MM.1S (cell line): ENCODE results near the gene SYNDIG1.

Experiments used
- DNase-seq: peaks from one replicate; pipeline ENCODE4 v3.0.0-alpha.2; 2015
- H2AFZ ChIP-seq: fragments of 300-600 bp; sonication (generic); 2 replicates; pipeline ENCODE4 v1.6.0; 2016; ENCODE audit warnings: antibody characterized with exemption, low read length
- H3F3A ChIP-seq: fragments of 300-600 bp; sonication (generic); 2 replicates; pipeline ENCODE4 v1.6.1; 2016; ENCODE audit warnings: mild to moderate bottlenecking, antibody characterized with exemption, low read length, moderate library complexity, mixed read lengths; ENCODE audit not compliant: insufficient read depth
- H3K27ac ChIP-seq: fragments of 300-600 bp; sonication (generic); 2 replicates; pipeline ENCODE4 v1.5.1; 2016; ENCODE audit warnings: mild to moderate bottlenecking, low read length
- H3K27me3 ChIP-seq: fragments of 300-600 bp; sonication (generic); replicated peaks from 2 replicates; pipeline ENCODE4 v1.6.0; 2016; ENCODE audit warnings: low read length; ENCODE audit not compliant: insufficient read depth
- H3K36me3 ChIP-seq: fragments of 300-600 bp; sonication (generic); replicated peaks from 2 replicates; pipeline ENCODE4 v1.6.1; 2016; ENCODE audit warnings: mild to moderate bottlenecking, low read length, mixed read lengths; ENCODE audit not compliant: insufficient read depth
- H3K4me1 ChIP-seq: fragments of 300-600 bp; sonication (generic); 2 replicates; pipeline ENCODE4 v1.6.1; 2016; ENCODE audit warnings: low read length, mixed read lengths
- H3K4me2 ChIP-seq: fragments of 300-600 bp; sonication (generic); 2 replicates; pipeline ENCODE4 v1.6.0; 2016; ENCODE audit warnings: low read depth, low read length
- H3K4me3 ChIP-seq: fragments of 300-600 bp; sonication (generic); 2 replicates; pipeline ENCODE4 v1.5.1; 2016; ENCODE audit warnings: low read length, mixed read lengths
- H3K79me2 ChIP-seq: fragments of 300-600 bp; sonication (generic); 2 replicates; pipeline ENCODE4 v1.6.1; 2016; ENCODE audit warnings: mixed run types, low read length, mixed read lengths
- H3K9ac ChIP-seq: fragments of 300-600 bp; sonication (generic); 2 replicates; pipeline ENCODE4 v1.6.1; 2016; ENCODE audit warnings: low read length, mixed read lengths
- H3K9me2 ChIP-seq: fragments of 300-600 bp; sonication (generic); replicated peaks from 2 replicates; pipeline ENCODE4 v1.6.1; 2016; ENCODE audit warnings: mild to moderate bottlenecking, low read length, mixed read lengths; ENCODE audit not compliant: insufficient read depth
- H3K9me3 ChIP-seq: fragments of 300-600 bp; sonication (generic); replicated peaks from 2 replicates; pipeline ENCODE4 v1.6.1; 2016; ENCODE audit warnings: mild to moderate bottlenecking, low read length, mixed read lengths; ENCODE audit not compliant: insufficient read depth
- H4K20me1 ChIP-seq: fragments of 300-600 bp; sonication (generic); 2 replicates; pipeline ENCODE4 v1.6.1; 2016; ENCODE audit warnings: mild to moderate bottlenecking, low read length, moderate library complexity, mixed read lengths; ENCODE audit not compliant: insufficient read depth
- CTCF ChIP-seq: fragments of 300-600 bp; sonication (generic); IDR thresholded peaks from 2 replicates; pipeline ENCODE4 v1.5.1; 2016; ENCODE audit warnings: antibody characterized with exemption, low read length, mixed read lengths
- EZH2 ChIP-seq: fragments of 300-600 bp; sonication (generic); optimal IDR thresholded peaks from 2 replicates; pipeline ENCODE3; 2017; ENCODE audit warnings: low read depth, mild to moderate bottlenecking, antibody characterized with exemption, low read length, mixed read lengths
- EZH2phosphoT487 ChIP-seq: fragments of 300-600 bp; sonication (generic); IDR thresholded peaks from 2 replicates; pipeline ENCODE4 v1.6.1; 2018; ENCODE audit warnings: antibody characterized with exemption, low read length

SYNDIG1 gene

GRCh38 chr20:24696396-24696795, 227.0 kb downstream of the SYNDIG1 start:
- Histone ChIP-seq H2AFZ (no peak overlapping the region), H3K36me3 (no peaks in the 10 kb centered on the region), H3F3A (no peaks in the 10 kb centered on the region), H3K27ac (no peak overlapping the region), H4K20me1 (no peaks in the 10 kb centered on the region), H3K9ac (no peak overlapping the region), H3K79me2 (no peaks in the 10 kb centered on the region), H3K4me1 (no peaks in the 10 kb centered on the region), H3K9me2 (no peaks in the 10 kb centered on the region), H3K4me3 (no peak overlapping the region), H3K27me3 (no peaks in the 10 kb centered on the region), H3K4me2 (no peak overlapping the region), H3K9me3 (no peaks in the 10 kb centered on the region)
- DNase-seq, result no peak
- TF ChIP-seq EZH2phosphoT487 (no peak), CTCF (no peak), EZH2 (no peak)

- Histone ChIP-seq H3F3A (no peaks in the 10 kb centered on the region), H3K27me3 (no peaks in the 10 kb centered on the region), H4K20me1 (no peaks in the 10 kb centered on the region), H3K9me2 (no peaks in the 10 kb centered on the region), H3K36me3 (no peaks in the 10 kb centered on the region), H3K9ac (no peak overlapping the region), H3K9me3 (no peaks in the 10 kb centered on the region), H2AFZ (no peak overlapping the region), H3K4me1 (no peaks in the 10 kb centered on the region), H3K4me3 (no peak overlapping the region), H3K27ac (no peak overlapping the region), H3K4me2 (no peak overlapping the region), H3K79me2 (no peaks in the 10 kb centered on the region)
- no peak for TF ChIP-seq EZH2phosphoT487
- no peak for TF ChIP-seq CTCF
- TF ChIP-seq EZH2, result no peak
- no peak for DNase-seq
Measured at GRCh38 chr20:24697411-24697810, 228.0 kb downstream of the SYNDIG1 start.

- TF ChIP-seq EZH2phosphoT487 (no peak), CTCF (no peak), EZH2 (no peak)
- Histone ChIP-seq H3F3A (no peaks in the 10 kb centered on the region), H2AFZ (no peak overlapping the region), H3K79me2 (no peaks in the 10 kb centered on the region), H3K36me3 (no peaks in the 10 kb centered on the region), H4K20me1 (no peaks in the 10 kb centered on the region), H3K4me1 (no peaks in the 10 kb centered on the region), H3K27ac (no peak overlapping the region), H3K4me2 (no peak overlapping the region), H3K9me2 (no peaks in the 10 kb centered on the region), H3K4me3 (no peak overlapping the region), H3K9me3 (no peaks in the 10 kb centered on the region), H3K27me3 (no peaks in the 10 kb centered on the region), H3K9ac (no peak overlapping the region)
- no peak for DNase-seq
Measured at GRCh38 chr20:24698189-24698588, 228.8 kb downstream of the SYNDIG1 start.
